Chondrocyte (in vitro differentiated cells): Measurements from ENCODE around the gene MYBPH. TPM values are rescaled to one million over a fixed set of nuclear protein-coding genes. Genes with fewer than 3 reads are reported as not detected.

Experiments
- DNase-seq: peaks from one replicate; pipeline ENCODE4 v3.0.0; 2021; ENCODE audit warnings: mixed read lengths, low spot score
- H3K27ac Mint-ChIP-seq: one replicate; pipeline ENCODE4 v1.8.0; 2021; ENCODE audit warnings: mild to moderate bottlenecking, moderate library complexity, mixed read lengths; ENCODE audit not compliant: unreplicated experiment
- H3K27me3 Mint-ChIP-seq: 2 replicates; pipeline ENCODE4 v1.8.0; 2021; ENCODE audit warnings: low read depth, mixed read lengths
- H3K36me3 Mint-ChIP-seq: 2 replicates; pipeline ENCODE4 v1.8.0; 2021; ENCODE audit warnings: low read depth, mixed read lengths
- H3K4me1 Mint-ChIP-seq: 2 replicates; pipeline ENCODE4 v1.8.0; 2021; ENCODE audit warnings: low read depth, mild to moderate bottlenecking, mixed read lengths
- H3K4me3 Mint-ChIP-seq: one replicate; pipeline ENCODE4 v1.8.0; 2021; ENCODE audit warnings: mild to moderate bottlenecking, moderate library complexity, mixed read lengths; ENCODE audit not compliant: unreplicated experiment
- H3K9me3 Mint-ChIP-seq: 2 replicates; pipeline ENCODE4 v1.8.0; 2021; ENCODE audit warnings: low read depth, mixed read lengths
- CTCF ChIP-seq: fragments of 200-600 bp; sonication (generic); IDR thresholded peaks from 2 replicates; pipeline ENCODE4 v1.5.0; 2021; ENCODE audit warnings: antibody characterized with exemption, mild to moderate bottlenecking, moderate library complexity
- total RNA-seq: library from RNA; stranded (reverse); gene quantifications from 3 replicates; pipeline ENCODE4 v1.2.1, GENCODE V29; 2021

MYBPH gene
- total RNA-seq, 1 donor from 2014 or later, result not detected

GRCh38 chr1:203126866-203127665 lies 48.6 kb downstream of the MYBPH start:
- TF ChIP-seq CTCF, result no peak
- H3K27me3 Mint-ChIP-seq, result peaks cover 24% of the 10 kb centered on the region
- peak overlapping the region; percentile 73 for H3K4me3 Mint-ChIP-seq
- H3K4me1 Mint-ChIP-seq, result peaks cover 26% of the 10 kb centered on the region
- no peaks in the 10 kb centered on the region for H3K9me3 Mint-ChIP-seq
- no peaks in the 10 kb centered on the region for H3K36me3 Mint-ChIP-seq
- no peak for DNase-seq
- peak overlapping the region; percentile 62 for H3K27ac Mint-ChIP-seq

GRCh38 chr1:203126151-203126865 lies 49.3 kb downstream of the MYBPH start:
- peak; percentile 76 for TF ChIP-seq CTCF
- H3K4me1 Mint-ChIP-seq, result peaks cover 26% of the 10 kb centered on the region
- H3K36me3 Mint-ChIP-seq, result no peaks in the 10 kb centered on the region
- H3K27me3 Mint-ChIP-seq, result peaks cover 31% of the 10 kb centered on the region
- peak overlapping the region; percentile 73 for H3K4me3 Mint-ChIP-seq
- H3K9me3 Mint-ChIP-seq, result no peaks in the 10 kb centered on the region
- DNase-seq, result no peak
- no peak overlapping the region for H3K27ac Mint-ChIP-seq

GRCh38 chr1:203124546-203125317 lies 50.9 kb downstream of the MYBPH start:
- Mint-ChIP-seq H3K4me3 (no peak overlapping the region), H3K36me3 (no peaks in the 10 kb centered on the region), H3K27me3 (peaks cover 46% of the 10 kb centered on the region), H3K9me3 (no peaks in the 10 kb centered on the region), H3K27ac (no peak overlapping the region), H3K4me1 (peaks cover 21% of the 10 kb centered on the region)
- no peak for DNase-seq
- no peak for TF ChIP-seq CTCF

GRCh38 chr1:203124011-203124410 lies 51.6 kb downstream of the MYBPH start:
- peaks cover 19% of the 10 kb centered on the region for H3K4me1 Mint-ChIP-seq
- H3K27ac Mint-ChIP-seq, result no peak overlapping the region
- TF ChIP-seq CTCF, result no peak
- H3K9me3 Mint-ChIP-seq, result no peaks in the 10 kb centered on the region
- no peaks in the 10 kb centered on the region for H3K36me3 Mint-ChIP-seq
- no peak overlapping the region for H3K4me3 Mint-ChIP-seq
- H3K27me3 Mint-ChIP-seq, result peaks cover 52% of the 10 kb centered on the region
- no peak for DNase-seq

GRCh38 chr1:203122159-203122558 lies 53.5 kb downstream of the MYBPH start:
- H3K9me3 Mint-ChIP-seq, result no peaks in the 10 kb centered on the region
- H3K4me1 Mint-ChIP-seq, result peaks cover 15% of the 10 kb centered on the region
- DNase-seq, result peak; percentile 50
- peaks cover 70% of the 10 kb centered on the region for H3K27me3 Mint-ChIP-seq
- no peaks in the 10 kb centered on the region for H3K36me3 Mint-ChIP-seq
- H3K27ac Mint-ChIP-seq, result no peak overlapping the region
- no peak overlapping the region for H3K4me3 Mint-ChIP-seq
- TF ChIP-seq CTCF, result no peak
